HG02623 (cell line): ENCODE data around the gene UBE2J2.
"Not testable (repeated sequence)": the region's sequence is repeated elsewhere in the genome, so short reads cannot be mapped to it uniquely, and the experiment has no call there.

ENCODE experiments used
- ATAC-seq: cut with Tn5 transposase; IDR thresholded peaks from one replicate; pipeline ENCODE4 v1.9.1; 2021; ENCODE audit warnings: moderate library complexity; ENCODE audit not compliant: unreplicated experiment

Gene UBE2J2

GRCh38 chr1:1273512-1274298 is at the start of gene UBE2J2:
UBE2J2 (minus strand) TSS chr1:1273854; CDS start chr1:1267992, 5,862 bp downstream.
- peak; percentile 80 for ATAC-seq

GRCh38 chr1:1322952-1323351 is 49.3 kb upstream of the UBE2J2 start:
- ATAC-seq, result no peak

- no peak for ATAC-seq
Observed at GRCh38 chr1:1322418-1322817, 48.8 kb upstream of the UBE2J2 start.

- ATAC-seq, result no peak
Observed at GRCh38 chr1:1321477-1321876, 47.8 kb upstream of the UBE2J2 start.

GRCh38 chr1:1320666-1321448 is 47.2 kb upstream of the UBE2J2 start:
- no peak for ATAC-seq

- no peak for ATAC-seq
Observed at GRCh38 chr1:1319646-1319941, 45.9 kb upstream of the UBE2J2 start.

GRCh38 chr1:1318777-1319645 is 45.4 kb upstream of the UBE2J2 start:
- ATAC-seq, result no peak

- no peak for ATAC-seq
Observed at GRCh38 chr1:1318131-1318652, 44.5 kb upstream of the UBE2J2 start.

GRCh38 chr1:1317420-1317819 is 43.8 kb upstream of the UBE2J2 start:
- ATAC-seq, result no peak

- not testable (repeated sequence) for ATAC-seq
Observed at GRCh38 chr1:1316199-1316598, 42.5 kb upstream of the UBE2J2 start.

- no peak for ATAC-seq
Observed at GRCh38 chr1:1315435-1315954, 41.8 kb upstream of the UBE2J2 start.

- ATAC-seq, result no peak
Observed at GRCh38 chr1:1314678-1315335, 41.2 kb upstream of the UBE2J2 start.

GRCh38 chr1:1314237-1314586 is 40.6 kb upstream of the UBE2J2 start:
- no peak for ATAC-seq

- no peak for ATAC-seq
Observed at GRCh38 chr1:1313500-1314236, 40.0 kb upstream of the UBE2J2 start.

- ATAC-seq, result no peak
Observed at GRCh38 chr1:1312450-1313314, 39.0 kb upstream of the UBE2J2 start.

- ATAC-seq, result no peak
Observed at GRCh38 chr1:1311107-1312104, 37.8 kb upstream of the UBE2J2 start.

- ATAC-seq, result no peak
Observed at GRCh38 chr1:1310476-1311053, 36.9 kb upstream of the UBE2J2 start.

GRCh38 chr1:1310109-1310385 is 36.4 kb upstream of the UBE2J2 start:
- no peak for ATAC-seq
